Measurements from ENCODE around the gene TAC3. TPM values are rescaled to one million over a fixed set of nuclear protein-coding genes. Genes with fewer than 3 reads are reported as not detected.

Gene TAC3
- total RNA-seq, 1 experiment from 2014 or later = 6.2 TPM

- H2BK20ac ChIP-seq (ENCODE audit: low read depth, low read length, poor library complexity, severe bottlenecking) = no peak overlapping the region
- no CpG with 5 or more reads among the region's 4 CpGs for WGBS (ENCODE audit: extremely low coverage, insufficient read length, low lambda C conversion rate)
- peaks cover 7% of the 10 kb centered on the region in 2 experiments for H3K4me1 Mint-ChIP-seq
- H3K36me3 Mint-ChIP-seq (ENCODE audit: insufficient read depth in 1 of 3, low read depth in 3 of 3) = peaks cover 0 to 2% (median 0%) of the 10 kb centered on the region in 3 experiments; a peak in 2 of 7 replicates
- no peak overlapping the region for H2AK5ac ChIP-seq (ENCODE audit: insufficient read length, low read length)
- no peak overlapping the region for H3K27ac Mint-ChIP-seq
- H3K9ac ChIP-seq (ENCODE audit: extremely low read depth, insufficient read length, low read length) = no peak overlapping the region
- no peak overlapping the region for H3K14ac ChIP-seq (ENCODE audit: insufficient read depth, low read length)
- no peaks in the 10 kb centered on the region for H3K23me2 ChIP-seq (ENCODE audit: insufficient read length, low read depth, low read length, poor library complexity, severe bottlenecking)
- H3K4ac ChIP-seq (ENCODE audit: low read depth, low read length) = no peak overlapping the region
- no peak overlapping the region for H4K8ac ChIP-seq (replicated peaks; ENCODE audit: insufficient read length, low read depth, low read length)
- peaks cover 8% of the 10 kb centered on the region for H3K27me3 Mint-ChIP-seq (ENCODE audit: low read depth)
- no peak overlapping the region for H4K91ac ChIP-seq (ENCODE audit: insufficient read length, low read depth, low read length)
- H3K9me3 Mint-ChIP-seq = no peaks in the 10 kb centered on the region
- H3K4me1 ChIP-seq (ENCODE audit: insufficient read depth, low read length) = no peaks in the 10 kb centered on the region
- H3K79me1 ChIP-seq (ENCODE audit: insufficient read depth, low read depth, low read length, poor library complexity, severe bottlenecking) = no peaks in the 10 kb centered on the region
- H2BK12ac ChIP-seq (ENCODE audit: insufficient read length, low read depth, low read length) = no peak overlapping the region
- H3K18ac ChIP-seq (ENCODE audit: insufficient read length, low read depth, low read length) = no peak overlapping the region
- no peak overlapping the region for H3K4me3 Mint-ChIP-seq
- no peaks in the 10 kb centered on the region for H3K79me2 ChIP-seq (ENCODE audit: insufficient read depth, low read length)
- H3K4me2 ChIP-seq (ENCODE audit: insufficient read depth, insufficient read length, low read length) = no peak overlapping the region
- H4K20me1 ChIP-seq (ENCODE audit: control insufficient read depth, insufficient read depth, insufficient read length) = no peaks in the 10 kb centered on the region
- no peak overlapping the region for H2AFZ ChIP-seq (ENCODE audit: low read length)
- no peak overlapping the region for H4K5ac ChIP-seq (ENCODE audit: insufficient read length, low read depth, low read length)
- no peak overlapping the region for H3K56ac ChIP-seq (ENCODE audit: insufficient read length, low read depth, low read length)
- no peak overlapping the region for H3K27ac ChIP-seq (ENCODE audit: insufficient read length, low read depth, low read length)
- H2BK15ac ChIP-seq (ENCODE audit: low read depth, low read length) = no peak overlapping the region
- no peak overlapping the region for H3T11ph ChIP-seq (ENCODE audit: low read length)
- no peak overlapping the region for H3K23ac ChIP-seq (ENCODE audit: insufficient read length, low read depth, low read length)
- TF ChIP-seq CTCF (conservative IDR thresholded peaks at IDR 0.05) = no peak
- H2BK5ac ChIP-seq (ENCODE audit: insufficient read length, low read length) = no peak overlapping the region
- no peaks in the 10 kb centered on the region for H3K27me3 ChIP-seq (ENCODE audit: insufficient read depth, low read length)
- H2BK120ac ChIP-seq (ENCODE audit: low read depth, low read length, poor library complexity, severe bottlenecking) = no peak overlapping the region
- DNase-seq = no peak
- no peaks in the 10 kb centered on the region for H3K9me3 ChIP-seq (ENCODE audit: control insufficient read depth, low read depth, low read length)
Measured at GRCh38 chr12:57040211-57040610, 23.9 kb upstream of the TAC3 start.

Data from H9 (cell line).